Activated T-cell treated with anti-CD3 and anti-CD28 coated beads, Interleukin-2, amount 50 U/mL, for 1 hour (primary cell): Measurements from ENCODE around the gene GTF2F1.
"Not testable (repeated sequence)": the region's sequence is repeated elsewhere in the genome, so short reads cannot be mapped to it uniquely, and the experiment has no call there.

Experiments
- DNase-seq: peaks from one replicate; pipeline ENCODE4 v3.0.0-alpha.2; 2020

Gene GTF2F1

GRCh38 chr19:6384381-6384780 lies 8.6 kb downstream of the GTF2F1 start:
- DNase-seq, result no peak

- DNase-seq, result no peak
Measured at GRCh38 chr19:6383188-6383587, 9.8 kb downstream of the GTF2F1 start.

- no peak for DNase-seq
Measured at GRCh38 chr19:6381030-6381750, 11.8 kb downstream of the GTF2F1 start.

- DNase-seq, result no peak
Measured at GRCh38 chr19:6379744-6380143, 13.2 kb downstream of the GTF2F1 start.

GRCh38 chr19:6378486-6378885 lies 14.5 kb downstream of the GTF2F1 start:
- no peak for DNase-seq

- no peak for DNase-seq
Measured at GRCh38 chr19:6378041-6378440, 14.9 kb downstream of the GTF2F1 start.

- DNase-seq, result no peak
Measured at GRCh38 chr19:6376512-6377190, 16.3 kb downstream of the GTF2F1 start.

- DNase-seq, result no peak
Measured at GRCh38 chr19:6375411-6376010, 17.5 kb downstream of the GTF2F1 start, which contains the start of gene PSPN. Gene PSPN, minus strand, starts transcription at chr19:6375933. Its CDS starts 84 bp downstream, at chr19:6375849.

- no peak for DNase-seq
Measured at GRCh38 chr19:6374711-6375410, 18.1 kb downstream of the GTF2F1 start.

GRCh38 chr19:6374161-6374709 lies 18.7 kb downstream of the GTF2F1 start:
- DNase-seq, result no peak

GRCh38 chr19:6373813-6374108 lies 19.2 kb downstream of the GTF2F1 start:
- no peak for DNase-seq

GRCh38 chr19:6373096-6373812 lies 19.7 kb downstream of the GTF2F1 start:
- peak; percentile 98 for DNase-seq

GRCh38 chr19:6372594-6373095 lies 20.3 kb downstream of the GTF2F1 start, which contains the start of gene ALKBH7:
Gene ALKBH7, plus strand, starts transcription at chr19:6372794. Its CDS starts 27 bp downstream, at chr19:6372821.
- peak; percentile 92 for DNase-seq

GRCh38 chr19:6364353-6364752 lies 28.6 kb downstream of the GTF2F1 start:
- DNase-seq, result no peak

- DNase-seq, result peak; percentile 47
Measured at GRCh38 chr19:6362351-6362801, 30.6 kb downstream of the GTF2F1 start.

GRCh38 chr19:6362027-6362350 lies 31.0 kb downstream of the GTF2F1 start:
- DNase-seq, result no peak

- DNase-seq, result not testable (repeated sequence)
Measured at GRCh38 chr19:6360857-6361216, 32.1 kb downstream of the GTF2F1 start.

GRCh38 chr19:6360445-6360844 lies 32.5 kb downstream of the GTF2F1 start:
- not testable (repeated sequence) for DNase-seq

- no peak for DNase-seq
Measured at GRCh38 chr19:6359568-6360341, 33.2 kb downstream of the GTF2F1 start.

GRCh38 chr19:6358003-6358402 lies 35.0 kb downstream of the GTF2F1 start:
- no peak for DNase-seq

- no peak for DNase-seq
Measured at GRCh38 chr19:6357174-6357573, 35.8 kb downstream of the GTF2F1 start.
